ENCODE data around the gene TMBIM4. TPM values are rescaled to one million over a fixed set of nuclear protein-coding genes. Genes with fewer than 3 reads are reported as not detected.

TMBIM4 gene
- total RNA-seq, 1 experiment from 2014 or later: 18.4 TPM

DNA sequence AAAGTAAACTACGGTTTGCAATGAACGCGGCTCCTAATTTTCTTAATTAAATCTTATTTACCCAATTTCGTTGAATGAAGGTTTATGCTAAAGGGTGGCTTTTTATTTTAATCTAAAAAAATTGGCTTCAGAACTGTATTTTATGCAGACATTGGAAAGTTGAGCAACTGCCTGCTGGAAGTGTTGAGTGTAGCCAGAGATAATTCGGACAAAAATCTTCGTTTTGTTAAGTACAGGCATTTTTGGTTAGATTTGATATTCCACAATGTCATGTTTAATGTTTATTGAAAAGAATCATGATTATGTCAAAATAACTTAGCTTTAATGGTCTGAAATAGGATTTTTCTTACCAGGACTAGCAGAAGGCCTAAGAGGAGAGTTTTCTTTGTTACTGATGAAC lies 20.1 kb upstream of the TMBIM4 start:
- H3K4me3 Mint-ChIP-seq: peak overlapping the region; percentile 54 to 75; a peak in 1 of 5 replicates
- no CpG with 5 or more reads among the region's 6 CpGs for WGBS (ENCODE audit: extremely low coverage, insufficient read length, low lambda C conversion rate)
- H3K4me2 ChIP-seq (ENCODE audit: insufficient read depth, insufficient read length, low read length): peak overlapping the region; percentile 85

More for the DNA sequence above, 20.1 kb upstream of the TMBIM4 start:
- Mint-ChIP-seq H3K36me3 (ENCODE audit: insufficient read depth in 1 of 3, low read depth in 3 of 3) (no peaks in the 10 kb centered on the region; a peak in 1 of 7 replicates), H3K27me3 (ENCODE audit: low read depth) (peaks cover 63% of the 10 kb centered on the region), H3K9me3 (no peaks in the 10 kb centered on the region; a peak in 1 of 5 replicates), H3K4me1 (no peaks in the 10 kb centered on the region), H3K27ac (no peak overlapping the region)
- H3K23me2 ChIP-seq (ENCODE audit: insufficient read length, low read depth, low read length, poor library complexity, severe bottlenecking): peaks cover 8% of the 10 kb centered on the region
- H3K9ac ChIP-seq (ENCODE audit: extremely low read depth, insufficient read length, low read length): no peak overlapping the region
- H3K14ac ChIP-seq (ENCODE audit: insufficient read depth, low read length): no peak overlapping the region
- no peak overlapping the region for H3K23ac ChIP-seq (ENCODE audit: insufficient read length, low read depth, low read length)
- no peak for DNase-seq
- H3K18ac ChIP-seq (ENCODE audit: insufficient read length, low read depth, low read length): no peak overlapping the region
- no peak overlapping the region for H3K56ac ChIP-seq (ENCODE audit: insufficient read length, low read depth, low read length)
- peaks cover 15% of the 10 kb centered on the region; the same call in 1 of the 2 replicates for H3K27me3 ChIP-seq (ENCODE audit: insufficient read depth, low read length)
- no peak overlapping the region for H4K91ac ChIP-seq (ENCODE audit: insufficient read length, low read depth, low read length)
- H4K8ac ChIP-seq (replicated peaks; ENCODE audit: insufficient read length, low read depth, low read length): no peak overlapping the region
- H3K27ac ChIP-seq (ENCODE audit: insufficient read length, low read depth, low read length): no peak overlapping the region
- H2BK120ac ChIP-seq (ENCODE audit: low read depth, low read length, poor library complexity, severe bottlenecking): no peak overlapping the region
- no peak overlapping the region for H4K5ac ChIP-seq (ENCODE audit: insufficient read length, low read depth, low read length)
- H3K9me3 ChIP-seq (ENCODE audit: control insufficient read depth, low read depth, low read length): no peaks in the 10 kb centered on the region
- H3T11ph ChIP-seq (ENCODE audit: low read length): no peak overlapping the region
- H3K79me2 ChIP-seq (ENCODE audit: insufficient read depth, low read length): no peaks in the 10 kb centered on the region
- H3K79me1 ChIP-seq (ENCODE audit: insufficient read depth, low read depth, low read length, poor library complexity, severe bottlenecking): no peaks in the 10 kb centered on the region
- no peak overlapping the region for H2BK5ac ChIP-seq (ENCODE audit: insufficient read length, low read length)
- no peak overlapping the region for H3K4ac ChIP-seq (ENCODE audit: low read depth, low read length)
- no peak overlapping the region for H2AFZ ChIP-seq (ENCODE audit: low read length)
- no peak overlapping the region for H2AK5ac ChIP-seq (ENCODE audit: insufficient read length, low read length)
- H3K4me1 ChIP-seq (ENCODE audit: insufficient read depth, low read length): no peaks in the 10 kb centered on the region
- no peak for TF ChIP-seq CTCF (conservative IDR thresholded peaks at IDR 0.05)
- H2BK20ac ChIP-seq (ENCODE audit: low read depth, low read length, poor library complexity, severe bottlenecking): no peak overlapping the region
- H4K20me1 ChIP-seq (ENCODE audit: control insufficient read depth, insufficient read depth, insufficient read length): no peaks in the 10 kb centered on the region
- H2BK15ac ChIP-seq (ENCODE audit: low read depth, low read length): no peak overlapping the region
- H2BK12ac ChIP-seq (ENCODE audit: insufficient read length, low read depth, low read length): no peak overlapping the region
